GM12801 (cell line): ENCODE measurements around the gene HNRNPAB.

ENCODE experiments used
- CTCF ChIP-seq: IDR thresholded peaks from one replicate; pipeline ENCODE4 v1.5.1; 2011; ENCODE audit warnings: control low read depth; ENCODE audit not compliant: insufficient read length; ENCODE audit errors: extremely low read depth

The HNRNPAB gene

DNA sequence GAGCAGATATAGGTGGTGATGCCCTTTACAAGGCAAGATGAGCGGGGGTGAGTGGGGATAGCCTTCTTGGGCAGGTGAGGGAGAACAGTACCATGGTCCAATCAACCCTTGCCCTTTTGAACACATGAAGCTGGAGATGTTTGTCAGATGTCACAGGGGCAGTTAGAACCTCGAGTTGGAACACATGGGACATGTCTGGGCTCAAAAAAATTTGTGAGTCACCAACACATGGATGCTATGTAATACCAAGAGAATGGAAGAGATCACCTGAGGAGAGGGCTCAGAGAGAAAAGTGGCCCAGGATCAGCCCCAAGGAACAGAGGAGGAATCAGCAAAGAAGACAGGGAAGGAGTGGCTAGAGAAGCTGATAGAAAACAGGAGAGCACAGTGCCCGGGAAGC is 23.6 kb downstream of the HNRNPAB start:
- no peak for TF ChIP-seq CTCF

DNA sequence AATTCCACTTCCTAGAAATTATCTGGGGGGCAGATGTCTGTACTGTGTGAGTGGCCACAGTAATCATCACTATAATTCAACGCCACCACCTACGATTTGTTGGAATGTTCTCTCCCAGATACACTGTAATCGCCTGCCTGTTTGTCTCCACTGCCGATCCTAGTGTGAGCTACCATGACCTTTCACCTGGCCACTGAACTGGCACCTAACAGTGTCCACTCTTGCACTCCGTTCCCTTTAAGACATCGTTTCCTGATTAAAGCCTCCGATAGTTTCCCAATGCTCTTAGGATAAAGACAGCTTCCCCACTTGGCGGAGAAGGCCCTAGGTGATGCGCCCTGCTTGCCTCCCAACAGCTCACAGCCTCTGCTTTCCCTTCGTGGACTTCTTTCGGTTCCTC is 24.3 kb downstream of the HNRNPAB start:
- no peak for TF ChIP-seq CTCF

GRCh38 chr5:178229861-178230260 is 25.5 kb downstream of the HNRNPAB start:
- TF ChIP-seq CTCF: no peak

- TF ChIP-seq CTCF: no peak
Observed at GRCh38 chr5:178230879-178231538, 26.7 kb downstream of the HNRNPAB start.

DNA sequence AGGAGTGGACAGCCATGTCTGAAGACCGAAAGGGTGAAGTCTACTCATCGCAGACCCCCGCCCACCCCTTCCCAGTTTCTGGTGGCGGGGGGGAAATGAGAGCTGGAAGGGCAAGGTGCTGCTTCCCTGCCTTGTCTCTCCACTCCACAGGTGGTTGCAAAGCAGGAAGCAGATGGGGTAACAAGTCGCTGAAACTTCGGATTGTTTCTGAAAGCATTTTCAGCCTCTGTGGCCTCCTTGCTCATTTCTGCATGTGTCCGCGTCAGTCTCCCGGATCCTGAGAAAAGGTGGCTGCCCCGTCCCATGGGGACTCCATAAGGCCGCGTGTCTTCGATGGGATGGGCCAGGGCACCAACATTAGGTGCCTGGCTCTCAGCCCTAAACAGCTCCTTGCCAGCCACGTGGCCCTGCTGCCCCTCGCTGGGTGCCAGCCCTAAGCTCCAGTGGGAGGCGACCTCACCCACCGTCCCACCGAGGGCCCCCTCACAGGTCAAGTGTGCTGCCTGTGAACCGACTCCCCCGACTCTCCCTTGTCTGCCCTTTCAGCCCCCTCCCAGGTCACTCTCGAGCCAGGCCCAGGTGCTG is 27.3 kb downstream of the HNRNPAB start:
- TF ChIP-seq CTCF: no peak

DNA sequence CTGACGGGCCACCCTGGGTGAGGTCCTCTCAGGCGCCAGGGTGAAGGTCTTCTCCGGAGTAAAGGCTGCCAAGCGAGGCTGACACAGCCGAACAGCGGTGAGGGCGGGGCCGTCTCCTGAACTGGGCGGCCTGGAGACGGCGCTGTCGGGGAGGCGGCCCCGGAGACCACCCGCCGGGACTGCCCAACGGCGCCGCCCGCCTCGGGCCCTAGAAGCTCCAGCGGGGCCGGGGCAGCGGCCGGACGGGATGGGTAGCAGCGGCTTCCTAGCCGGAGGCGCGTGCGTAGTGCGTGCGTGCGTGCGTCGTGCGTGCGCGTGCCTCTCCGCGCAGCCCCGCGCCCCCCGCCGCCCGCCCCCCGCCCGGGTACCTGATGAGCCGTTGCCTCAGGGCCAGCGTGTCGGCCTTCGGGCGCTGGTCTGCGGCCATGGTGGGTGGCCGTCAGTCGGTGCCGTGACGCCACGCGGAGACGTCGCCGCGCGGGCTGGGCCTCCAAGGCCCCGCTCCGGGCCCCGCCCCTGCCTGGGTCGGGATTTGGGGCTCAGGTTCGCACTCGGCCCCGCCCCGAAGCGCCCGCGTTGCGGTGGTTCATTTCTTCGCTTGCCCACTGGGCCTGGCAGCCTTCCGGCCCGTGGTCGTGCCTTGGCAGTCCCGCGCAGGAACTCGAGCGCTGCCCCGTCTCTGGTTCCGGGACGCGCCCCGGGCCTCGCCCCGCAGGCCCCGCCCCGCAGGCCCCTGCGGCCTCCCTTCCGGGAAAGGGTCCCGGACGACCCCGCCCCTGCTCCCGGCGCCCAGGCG is 28.0 kb downstream of the HNRNPAB start, which contains the start of gene PHYKPL:
TSS of gene PHYKPL (minus strand) at position 679 of the 796 bp plus-strand sequence. CDS start at position 427, 252 bp downstream.
- TF ChIP-seq CTCF: no peak

DNA sequence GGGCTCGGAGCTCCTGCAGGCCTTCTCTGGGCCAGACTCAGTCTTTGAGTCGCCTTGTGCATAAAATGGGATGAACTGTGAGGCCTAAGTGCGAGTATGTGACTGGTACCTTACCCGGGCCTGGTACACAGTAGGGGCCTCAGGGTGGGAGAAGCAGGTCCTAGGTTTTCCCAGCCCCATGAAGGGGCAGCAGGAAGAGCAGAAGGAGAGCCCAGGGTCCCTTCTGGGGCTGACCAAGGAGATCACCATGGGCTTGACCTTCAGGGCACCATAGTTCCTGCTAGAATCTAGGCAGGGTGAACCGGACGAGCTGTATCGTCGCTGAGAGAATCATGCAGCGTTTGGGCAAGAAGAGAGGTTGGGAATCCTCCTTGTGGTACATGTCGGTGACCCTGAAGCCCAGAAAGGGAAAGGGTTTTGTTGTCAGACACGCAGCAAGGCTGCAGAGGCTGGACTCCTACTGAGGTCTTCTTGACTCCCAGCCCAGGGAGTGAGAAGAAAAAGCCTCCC is 28.6 kb downstream of the HNRNPAB start:
- TF ChIP-seq CTCF: no peak
